ENCODE results near the gene RPL11. TPM values are rescaled to one million over a fixed set of nuclear protein-coding genes. Genes with fewer than 3 reads are reported as not detected.
"Not testable (repeated sequence)": the region's sequence is repeated elsewhere in the genome, so short reads cannot be mapped to it uniquely, and the experiment has no call there.

Gene RPL11
- total RNA-seq, 2 donors from 2014 or later, result 560 to 666 TPM

DNA sequence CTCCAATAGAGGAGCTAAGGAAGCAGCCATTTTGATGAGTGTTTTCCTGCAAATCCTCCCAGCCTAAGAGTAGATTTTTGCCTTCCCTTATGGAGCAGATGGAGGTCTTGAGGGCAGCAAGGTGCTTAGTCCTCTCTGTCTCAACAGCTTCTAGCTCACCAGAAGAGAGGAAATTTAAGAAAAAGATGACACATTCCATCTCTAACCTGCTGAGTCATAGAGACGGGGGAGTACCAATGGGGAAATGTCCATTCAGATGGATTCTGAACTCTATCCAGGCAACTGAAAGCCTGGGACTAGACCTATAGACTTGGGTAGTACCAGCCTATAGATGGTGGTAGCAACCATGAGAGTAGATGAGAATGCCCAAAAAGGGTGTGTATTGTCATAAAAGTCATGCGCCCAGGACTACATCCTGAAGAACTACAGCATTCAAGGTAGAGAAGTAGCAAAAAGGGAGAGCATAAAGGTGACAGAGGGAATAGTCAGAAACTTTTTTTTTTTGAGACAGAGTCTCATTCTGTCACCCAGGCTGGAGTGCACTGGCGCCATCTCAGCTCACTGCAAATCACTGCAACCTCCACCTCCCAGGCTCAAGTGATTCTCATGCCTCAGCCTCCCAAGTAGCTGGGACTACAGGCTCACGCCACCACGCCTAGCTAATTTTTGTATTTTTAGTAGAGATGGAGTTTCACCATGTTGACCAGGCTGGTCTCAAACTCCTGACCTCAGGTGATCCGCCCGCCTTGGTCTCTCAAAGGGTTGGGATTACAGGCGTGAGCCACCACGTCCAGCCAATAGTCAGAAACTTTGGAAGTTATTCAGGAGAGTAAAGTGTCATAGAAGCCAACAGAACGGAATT, 41.0 kb downstream of the RPL11 start:
- no peaks in the 10 kb centered on the region for H3K9me3 Mint-ChIP-seq
- no peak for ATAC-seq
- no peaks in the 10 kb centered on the region for H3K36me3 Mint-ChIP-seq
- H3K27me3 Mint-ChIP-seq, result no peaks in the 10 kb centered on the region
- H3K27ac Mint-ChIP-seq, result peak overlapping the region in 1 of 2 donors; percentile 3
- peaks cover 19 to 23% of the 10 kb centered on the region in 2 donors for H3K4me1 Mint-ChIP-seq (ENCODE audit: low read depth in 2 of 2)
- no peak for DNase-seq (ENCODE audit: low spot score)
- H3K4me3 Mint-ChIP-seq, result no peak overlapping the region

DNA sequence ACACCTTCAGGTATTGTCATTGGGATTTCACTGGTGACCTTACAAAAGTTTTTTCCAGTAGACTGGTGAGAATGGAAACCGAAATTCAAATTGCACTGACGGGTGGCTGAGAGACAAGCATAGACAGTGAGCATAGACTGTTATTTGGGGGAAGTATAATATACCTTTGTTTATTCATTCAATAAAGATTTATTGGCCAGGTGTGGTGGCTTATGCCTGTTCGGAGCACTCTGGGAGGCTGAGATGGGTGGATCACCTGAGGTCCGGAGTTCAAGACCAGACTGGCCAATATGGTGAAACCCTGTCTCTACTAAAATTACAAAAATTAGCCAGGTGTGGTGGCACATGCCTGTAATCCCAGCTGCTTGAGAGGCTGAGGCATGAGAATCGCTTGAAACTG, 41.7 kb downstream of the RPL11 start:
- H3K36me3 Mint-ChIP-seq; H3K27me3 Mint-ChIP-seq; H3K4me3 Mint-ChIP-seq; DNase-seq (ENCODE audit: low spot score); ATAC-seq; H3K9me3 Mint-ChIP-seq: not testable (repeated sequence)
- Mint-ChIP-seq H3K4me1 (ENCODE audit: low read depth in 2 of 2) (peaks cover 19 to 21% of the 10 kb centered on the region in 2 donors), H3K27ac (peak overlapping the region in 1 of 2 donors; percentile 3)

DNA sequence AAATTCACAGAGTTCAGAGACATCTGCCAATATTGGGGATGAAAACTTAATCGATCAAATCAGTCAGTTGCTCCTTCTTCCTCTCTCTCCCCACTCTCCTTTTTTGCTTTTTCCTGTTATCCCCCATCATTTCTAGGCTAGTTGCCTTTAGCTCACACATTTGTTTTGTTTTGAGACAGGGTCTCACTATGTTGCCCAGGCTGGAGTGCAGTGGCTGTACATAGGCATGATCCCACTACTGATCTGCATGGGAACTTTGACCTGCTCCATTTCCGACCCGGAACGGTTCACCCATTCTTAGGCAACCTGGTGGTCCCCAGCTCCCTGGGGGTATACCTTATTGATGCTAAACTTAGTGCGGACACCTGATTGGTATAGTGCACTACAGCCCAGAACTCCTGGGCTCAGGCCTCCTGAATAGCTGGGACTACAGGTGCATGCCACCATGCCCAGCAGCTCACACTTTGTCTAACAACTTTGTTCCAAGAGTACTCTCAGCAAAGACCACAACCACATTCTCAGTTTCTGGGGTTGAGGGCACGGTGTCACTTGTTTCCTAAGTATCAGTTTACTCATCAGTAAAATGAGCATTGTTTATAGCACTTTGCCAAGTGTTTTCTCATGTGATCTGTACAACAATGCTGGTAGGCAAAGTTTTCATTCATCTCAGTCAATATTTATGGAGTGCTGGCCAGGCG, 45.0 kb downstream of the RPL11 start:
- ATAC-seq (peak; percentile 61 to 71), DNase-seq (ENCODE audit: low spot score) (no peak)
- H3K9me3 Mint-ChIP-seq, result no peaks in the 10 kb centered on the region
- peaks cover 16% of the 10 kb centered on the region in 2 donors for H3K4me1 Mint-ChIP-seq (ENCODE audit: low read depth in 2 of 2)
- peak overlapping the region in 1 of 2 donors; percentile 28 for H3K27ac Mint-ChIP-seq
- no peak overlapping the region for H3K4me3 Mint-ChIP-seq
- no peaks in the 10 kb centered on the region for H3K36me3 Mint-ChIP-seq
- no peaks in the 10 kb centered on the region for H3K27me3 Mint-ChIP-seq

DNA sequence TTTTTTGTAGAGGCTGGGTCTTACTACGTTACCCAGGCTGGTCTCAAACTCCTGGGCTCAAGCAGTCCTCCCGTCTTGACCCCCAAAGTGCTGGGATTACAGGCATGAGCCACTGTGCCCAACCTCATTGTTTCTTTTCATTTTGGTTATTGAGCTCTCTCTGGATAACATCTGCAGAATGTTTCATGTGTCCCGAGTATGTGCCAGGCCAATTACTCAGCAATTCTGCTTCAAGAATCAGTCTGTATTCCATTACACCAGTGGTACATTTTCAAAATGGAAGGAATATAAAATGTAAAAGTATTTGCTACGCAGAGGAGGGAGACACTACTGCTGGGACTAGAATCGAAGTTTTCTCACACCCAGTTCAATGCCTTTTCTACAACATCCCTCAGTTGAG, 50.0 kb downstream of the RPL11 start:
- Mint-ChIP-seq H3K4me3 (peak overlapping the region; percentile 94), H3K4me1 (ENCODE audit: low read depth in 2 of 2) (peaks cover 32 to 34% of the 10 kb centered on the region in 2 donors), H3K27ac (peak overlapping the region; percentile 86 to 89), H3K9me3 (no peaks in the 10 kb centered on the region), H3K36me3 (peaks cover 6% of the 10 kb centered on the region), H3K27me3 (no peaks in the 10 kb centered on the region)
- ATAC-seq, result no peak
- no peak for DNase-seq (ENCODE audit: low spot score)

DNA sequence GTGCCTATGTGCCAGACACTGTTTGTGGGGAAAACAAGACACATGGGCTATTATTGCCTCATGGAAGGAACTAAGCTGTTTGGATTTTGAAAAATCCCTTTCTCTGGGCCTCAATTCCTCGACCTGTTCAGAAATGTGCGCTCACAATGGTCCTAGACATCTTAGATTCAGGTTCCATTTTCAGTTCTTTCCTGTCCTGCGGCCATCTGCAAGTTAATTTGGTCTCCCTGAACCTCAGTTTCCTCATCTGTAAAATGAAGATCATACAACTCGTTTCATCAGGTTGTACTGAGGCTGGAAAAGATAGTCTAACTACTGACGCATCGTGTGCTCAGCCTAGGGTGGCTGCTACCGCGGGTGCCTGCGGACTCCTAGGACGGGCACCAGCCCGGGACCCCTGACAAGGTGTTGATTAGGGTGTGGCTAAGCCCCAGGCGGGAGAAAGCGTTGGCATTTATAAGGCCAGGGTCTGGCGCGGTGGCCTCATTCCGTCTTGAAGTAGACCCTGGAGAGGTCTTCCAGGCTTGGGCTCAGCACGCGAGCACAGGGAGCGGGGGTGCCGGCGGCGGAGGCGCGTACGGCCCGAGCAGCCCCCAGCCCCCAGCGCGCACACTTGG, 51.2 kb downstream of the RPL11 start:
- H3K27me3 Mint-ChIP-seq, result no peaks in the 10 kb centered on the region
- DNase-seq (ENCODE audit: low spot score) (no peak), ATAC-seq (peak; percentile 41 to 53)
- H3K27ac Mint-ChIP-seq, result peak overlapping the region; percentile 86 to 89
- peaks cover 40 to 42% of the 10 kb centered on the region in 2 donors for H3K4me1 Mint-ChIP-seq (ENCODE audit: low read depth in 2 of 2)
- no peaks in the 10 kb centered on the region for H3K9me3 Mint-ChIP-seq
- H3K4me3 Mint-ChIP-seq, result peak overlapping the region; percentile 94
- H3K36me3 Mint-ChIP-seq, result peaks cover 13% of the 10 kb centered on the region

DNA sequence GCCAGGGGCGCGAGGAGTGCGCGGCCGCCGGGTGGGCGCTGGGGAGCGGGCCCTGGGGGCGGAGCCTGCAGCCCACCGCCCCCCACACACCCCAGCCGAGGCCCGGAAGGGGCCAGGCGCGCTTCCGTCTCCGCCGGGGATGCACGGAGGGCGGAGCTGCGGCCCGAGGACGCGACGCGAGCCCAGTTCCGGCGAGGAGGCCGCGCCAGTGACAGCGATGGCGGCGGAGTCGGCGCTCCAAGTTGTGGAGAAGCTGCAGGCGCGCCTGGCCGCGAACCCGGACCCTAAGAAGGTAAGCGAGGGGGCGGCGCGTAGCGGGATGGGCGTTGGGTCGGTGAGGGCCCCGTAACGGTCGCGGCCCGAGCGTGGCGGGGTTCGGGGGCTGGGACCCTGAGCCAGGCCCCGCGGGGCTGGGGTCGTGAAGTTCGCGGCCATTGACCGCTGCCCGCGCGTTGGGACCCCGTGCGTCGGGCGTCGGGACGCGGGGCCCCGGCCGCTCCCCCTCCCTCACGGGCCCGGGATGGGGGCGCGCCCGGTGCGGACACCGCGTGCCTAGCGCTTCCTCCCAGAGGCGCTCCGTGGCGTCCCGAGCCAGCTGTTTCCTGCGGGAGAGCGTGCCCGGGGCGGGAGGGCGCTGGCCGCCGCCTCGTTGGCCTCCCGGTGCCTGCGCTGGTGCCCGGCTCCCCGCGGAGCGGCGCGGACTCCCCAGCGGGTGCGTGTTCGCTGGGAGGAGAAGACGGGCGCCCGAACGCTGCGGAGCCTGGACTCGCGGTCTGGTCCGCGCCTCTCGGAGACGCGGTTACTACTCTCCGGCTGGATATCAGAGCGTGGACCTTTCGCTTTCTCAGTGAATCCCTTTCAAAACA, 51.9 kb downstream of the RPL11 start, which contains the start of gene ELOA:
Gene ELOA (plus strand): TSS at position 185 of the 866 bp plus-strand sequence. CDS start 33 bp downstream, at position 218.
- Mint-ChIP-seq H3K4me3 (peak within 1 kb of the TSS; percentile 94), H3K27me3 (no peaks in the 10 kb centered on the region), H3K36me3 (peaks cover 13% of the 10 kb centered on the region), H3K27ac (peak within 1 kb of the TSS; percentile 86 to 89), H3K4me1 (ENCODE audit: low read depth in 2 of 2) (peaks cover 48 to 50% of the 10 kb centered on the region in 2 donors), H3K9me3 (no peaks in the 10 kb centered on the region)
- peak; percentile 85 for DNase-seq (ENCODE audit: low spot score)
- ATAC-seq, result peak; percentile 97

DNA sequence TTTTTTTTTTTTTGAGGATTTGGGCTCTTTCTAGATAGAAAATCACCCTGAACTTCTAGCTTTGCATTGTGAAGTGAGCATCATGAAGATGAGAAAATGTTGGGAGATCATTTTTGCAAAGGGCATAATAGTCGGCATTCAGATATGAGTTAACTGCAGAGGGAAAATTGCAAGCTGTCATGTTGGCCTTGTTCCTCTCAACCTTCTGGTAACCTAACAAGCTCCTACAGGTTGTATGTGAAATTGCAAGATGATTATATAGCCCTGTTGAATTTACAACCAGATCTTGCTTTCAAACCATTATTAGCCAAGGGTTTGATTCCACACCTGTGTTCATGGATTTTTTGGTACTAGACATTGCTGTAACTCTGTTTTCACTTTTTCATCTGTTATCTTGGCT, 53.9 kb downstream of the RPL11 start:
- no peak for ATAC-seq
- H3K27me3 Mint-ChIP-seq, result no peaks in the 10 kb centered on the region
- H3K36me3 Mint-ChIP-seq, result peaks cover 14% of the 10 kb centered on the region
- H3K4me3 Mint-ChIP-seq, result peak overlapping the region; percentile 88
- DNase-seq (ENCODE audit: low spot score), result no peak
- H3K4me1 Mint-ChIP-seq (ENCODE audit: low read depth in 2 of 2), result peaks cover 55 to 59% of the 10 kb centered on the region in 2 donors
- H3K27ac Mint-ChIP-seq, result peak overlapping the region; percentile 75 to 88
- no peaks in the 10 kb centered on the region for H3K9me3 Mint-ChIP-seq

Other genes starting within 250 kb of the RPL11 start
- gene ASAP3, start 207.6 kb upstream of the RPL11 start, total RNA-seq, result not detected
- 10 to 100 TPM; 10.7 to 15.5 TPM for gene E2F2, start 160.6 kb upstream of the RPL11 start, total RNA-seq
- 1 to 10 TPM; 2.6 to 5.0 TPM for gene ID3, start 132.3 kb upstream of the RPL11 start, total RNA-seq
- 10 to 100 TPM; 74.7 to 84.5 TPM for gene ELOA, start 51.7 kb downstream of the RPL11 start, total RNA-seq
- 10 to 100 TPM; 68.6 to 77.7 TPM for gene PITHD1, start 86.6 kb downstream of the RPL11 start, total RNA-seq
- gene LYPLA2, start 99.3 kb downstream of the RPL11 start, total RNA-seq, result 100 to 1,000 TPM; 117 to 120 TPM
- gene GALE, start 108.9 kb downstream of the RPL11 start, total RNA-seq, result 10 to 100 TPM; 54.3 to 68.1 TPM
- gene HMGCL, start 133.6 kb downstream of the RPL11 start, total RNA-seq, result 10 to 100 TPM; 26.1 to 29.1 TPM
- 10 to 100 TPM; 10.3 to 15.1 TPM for gene FUCA1, start 176.5 kb downstream of the RPL11 start, total RNA-seq
- 1 to 10 TPM; 2.1 to 3.8 TPM for gene CNR2, start 221.6 kb downstream of the RPL11 start, total RNA-seq